ENCODE data around the gene CRISPLD2.

CRISPLD2 gene

DNA sequence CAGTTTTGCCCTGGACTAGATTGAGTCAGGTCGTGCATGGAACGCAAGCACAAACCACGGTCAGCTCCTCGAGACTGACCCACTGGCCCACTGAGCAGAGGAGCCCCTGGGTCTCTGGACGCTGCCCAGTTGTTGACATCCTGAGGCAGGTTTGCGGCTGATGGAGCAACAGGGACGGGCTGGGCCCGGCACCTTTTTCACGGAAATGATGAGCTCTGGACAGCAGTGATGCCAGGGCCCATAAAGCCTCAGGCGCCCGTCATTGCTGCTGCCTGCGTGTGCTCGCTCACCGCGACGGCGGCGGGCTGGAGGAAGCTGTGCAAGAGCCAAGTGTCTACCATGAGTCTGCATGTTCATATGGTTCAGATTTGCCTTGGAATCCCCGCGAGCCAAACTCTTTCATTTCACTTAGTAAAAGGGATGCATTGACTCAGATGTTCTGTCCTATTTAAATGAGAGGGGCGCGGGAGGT, 30.8 kb upstream of the CRISPLD2 start:
- TF ChIP-seq, protein P1, sequence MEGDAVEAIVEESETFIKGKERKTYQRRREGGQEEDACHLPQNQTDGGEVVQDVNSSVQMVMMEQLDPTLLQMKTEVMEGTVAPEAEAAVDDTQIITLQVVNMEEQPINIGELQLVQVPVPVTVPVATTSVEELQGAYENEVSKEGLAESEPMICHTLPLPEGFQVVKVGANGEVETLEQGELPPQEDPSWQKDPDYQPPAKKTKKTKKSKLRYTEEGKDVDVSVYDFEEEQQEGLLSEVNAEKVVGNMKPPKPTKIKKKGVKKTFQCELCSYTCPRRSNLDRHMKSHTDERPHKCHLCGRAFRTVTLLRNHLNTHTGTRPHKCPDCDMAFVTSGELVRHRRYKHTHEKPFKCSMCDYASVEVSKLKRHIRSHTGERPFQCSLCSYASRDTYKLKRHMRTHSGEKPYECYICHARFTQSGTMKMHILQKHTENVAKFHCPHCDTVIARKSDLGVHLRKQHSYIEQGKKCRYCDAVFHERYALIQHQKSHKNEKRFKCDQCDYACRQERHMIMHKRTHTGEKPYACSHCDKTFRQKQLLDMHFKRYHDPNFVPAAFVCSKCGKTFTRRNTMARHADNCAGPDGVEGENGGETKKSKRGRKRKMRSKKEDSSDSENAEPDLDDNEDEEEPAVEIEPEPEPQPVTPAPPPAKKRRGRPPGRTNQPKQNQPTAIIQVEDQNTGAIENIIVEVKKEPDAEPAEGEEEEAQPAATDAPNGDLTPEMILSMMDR (IDR thresholded peaks at IDR 0.05; ENCODE audit: borderline replicate concordance, insufficient read depth, low read depth, low read length), result no peak
- no peak overlapping the region for H3K4me3 ChIP-seq (ENCODE audit: low read depth, low read length)

DNA sequence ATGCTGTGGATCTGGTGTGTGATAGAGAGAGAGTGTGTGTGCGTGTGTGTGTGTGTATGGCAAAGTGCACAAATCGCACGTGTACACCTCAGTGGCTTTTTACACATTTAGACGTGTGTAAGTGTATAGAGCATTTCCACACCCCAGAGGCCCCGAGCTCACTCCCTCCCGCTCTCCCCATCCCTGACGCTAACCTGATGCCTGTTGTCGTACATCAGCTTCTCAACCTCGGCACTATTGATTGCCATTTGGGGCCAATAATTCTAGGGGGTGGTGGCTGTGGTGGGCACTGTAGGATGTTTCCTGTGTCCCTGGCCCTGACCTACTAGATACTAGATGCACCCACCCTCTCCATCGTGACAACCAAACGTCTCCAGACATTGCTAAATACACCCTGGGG, 30.4 kb upstream of the CRISPLD2 start:
- no peak overlapping the region for H3K4me3 ChIP-seq (ENCODE audit: low read depth, low read length)
- TF ChIP-seq, protein P1 (IDR thresholded peaks at IDR 0.05; ENCODE audit: borderline replicate concordance, insufficient read depth, low read depth, low read length), result no peak

DNA sequence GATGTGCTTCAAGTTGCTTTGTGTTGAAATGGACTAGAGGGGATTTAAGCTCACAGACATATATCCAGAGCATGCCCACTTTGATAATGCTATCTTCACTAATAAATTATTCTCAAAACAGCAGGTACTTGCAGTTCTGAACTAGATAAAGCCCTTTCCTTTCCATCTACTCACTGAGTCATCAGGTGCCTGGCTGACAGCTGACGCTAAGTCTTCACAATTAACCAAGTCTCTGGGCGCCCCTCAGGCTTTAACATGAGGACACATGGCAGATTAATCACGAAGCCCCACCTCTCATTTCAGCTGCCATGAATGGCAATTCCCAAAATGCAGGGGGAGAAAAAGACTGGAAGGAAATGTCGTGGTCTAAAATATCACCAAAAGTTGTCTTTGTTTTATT, 29.5 kb upstream of the CRISPLD2 start:
- H3K4me3 ChIP-seq (ENCODE audit: low read depth, low read length), result no peak overlapping the region
- TF ChIP-seq, protein P1 (IDR thresholded peaks at IDR 0.05; ENCODE audit: borderline replicate concordance, insufficient read depth, low read depth, low read length), result no peak

DNA sequence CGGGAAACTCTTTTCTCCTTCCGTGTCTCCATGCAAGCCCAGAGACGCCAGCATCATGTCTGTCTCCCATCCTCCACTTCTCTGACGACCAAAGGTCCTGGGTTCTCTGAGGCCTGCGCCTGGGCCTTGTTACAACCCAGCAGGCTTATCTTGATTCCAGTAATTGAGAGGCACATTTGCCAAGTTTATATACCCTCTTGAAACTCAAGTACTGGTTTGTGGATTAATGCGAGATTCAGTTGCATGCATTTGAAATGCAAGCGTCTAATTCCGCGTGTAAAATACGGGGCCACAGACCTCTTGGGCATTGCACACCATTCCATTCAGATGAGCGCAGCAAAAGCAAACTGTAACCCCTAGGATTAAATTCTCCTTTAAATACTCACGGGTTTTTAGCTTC, 28.7 kb upstream of the CRISPLD2 start:
- TF ChIP-seq, protein P1 (IDR thresholded peaks at IDR 0.05; ENCODE audit: borderline replicate concordance, insufficient read depth, low read depth, low read length), result no peak
- no peak overlapping the region for H3K4me3 ChIP-seq (ENCODE audit: low read depth, low read length)

DNA sequence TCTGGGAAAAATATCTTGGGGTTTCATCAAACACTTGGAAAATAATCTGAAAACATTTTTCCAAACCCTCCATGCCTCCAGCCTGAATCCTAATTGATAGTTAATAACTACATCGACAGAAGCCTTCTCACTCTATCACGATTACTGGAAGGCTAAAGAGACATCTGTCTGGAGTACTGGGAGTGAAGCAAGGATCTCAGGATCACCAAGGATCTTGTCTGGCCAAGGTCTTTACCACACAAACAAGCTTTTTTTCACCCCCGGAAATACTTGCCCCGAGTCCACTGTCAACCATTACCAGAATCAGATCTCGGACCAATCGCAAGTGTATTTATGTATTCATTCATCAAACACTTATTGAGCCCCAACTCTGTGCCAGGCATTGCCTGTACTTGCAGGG, 28.3 kb upstream of the CRISPLD2 start:
- TF ChIP-seq, protein P1 (IDR thresholded peaks at IDR 0.05; ENCODE audit: borderline replicate concordance, insufficient read depth, low read depth, low read length), result no peak
- H3K4me3 ChIP-seq (ENCODE audit: low read depth, low read length), result no peak overlapping the region

DNA sequence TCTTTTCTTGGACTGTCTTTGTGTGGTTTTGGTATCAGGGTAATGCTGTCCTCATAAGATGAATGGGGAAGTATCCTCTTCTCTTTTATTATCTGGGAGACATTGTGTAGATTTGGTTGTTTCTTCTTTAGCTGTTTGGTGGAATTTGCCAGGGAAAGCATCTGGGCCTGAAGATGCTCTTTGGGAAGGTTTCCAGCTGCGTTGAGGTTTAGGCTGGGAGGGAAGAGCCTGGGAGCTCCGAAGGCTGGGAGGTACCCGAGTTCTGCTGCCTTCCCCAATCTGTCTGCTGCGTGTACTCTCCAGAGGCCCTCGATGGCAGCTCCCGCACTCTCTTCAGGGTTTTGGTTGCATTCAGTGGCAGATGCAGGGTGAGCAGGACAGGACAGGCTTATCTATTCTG, 25.6 kb upstream of the CRISPLD2 start:
- H3K4me3 ChIP-seq (ENCODE audit: low read depth, low read length), result no peak overlapping the region
- TF ChIP-seq, protein P1 (IDR thresholded peaks at IDR 0.05; ENCODE audit: borderline replicate concordance, insufficient read depth, low read depth, low read length), result no peak

DNA sequence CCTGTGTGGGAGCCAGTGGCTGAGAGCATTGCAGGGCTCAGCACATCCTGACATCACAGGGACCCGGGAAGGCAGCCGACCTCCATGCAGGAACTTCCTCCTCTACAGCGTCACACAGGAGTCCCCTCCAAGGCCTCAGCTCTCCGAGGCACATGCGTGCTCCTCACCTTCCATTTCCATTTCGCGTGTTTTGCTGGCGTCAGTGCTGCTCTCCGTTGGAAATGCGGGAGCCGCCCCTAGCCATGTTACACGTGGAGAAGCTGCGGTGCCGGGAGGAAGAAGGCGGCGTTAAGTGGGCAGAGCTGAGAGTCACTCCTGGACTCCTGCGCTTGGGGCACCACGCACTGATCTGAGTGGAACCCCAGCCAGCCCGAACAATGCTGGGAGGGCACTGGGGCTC, 25.2 kb upstream of the CRISPLD2 start:
- TF ChIP-seq, protein P1 (IDR thresholded peaks at IDR 0.05; ENCODE audit: borderline replicate concordance, insufficient read depth, low read depth, low read length), result no peak

More for the DNA sequence above, 25.2 kb upstream of the CRISPLD2 start:
- no peak overlapping the region for H3K4me3 ChIP-seq (ENCODE audit: low read depth, low read length)

All from GM12875 (cell line).